SU-DHL-6 (cell line): ENCODE measurements around the gene SOCS2.

Experiments used
- H2AFZ ChIP-seq: fragments of 200-600 bp; sonication (generic); 2 replicates; pipeline ENCODE4 v1.6.1; 2014; ENCODE audit warnings: low read depth, mild to moderate bottlenecking, moderate library complexity, mixed read lengths, antibody characterized with exemption, low read length; ENCODE audit not compliant: severe bottlenecking
- H3F3A ChIP-seq: fragments of 200-600 bp; shearing (Covaris generic); 2 replicates; pipeline ENCODE4 v1.6.0; 2016; ENCODE audit warnings: antibody characterized with exemption, mild to moderate bottlenecking; ENCODE audit not compliant: insufficient read depth
- H3K27ac ChIP-seq: fragments of 200-600 bp; sonication (generic); 2 replicates; pipeline ENCODE4 v1.5.1; 2016; ENCODE audit warnings: low read depth, mild to moderate bottlenecking, low read length, moderate library complexity, mixed read lengths
- H3K27me3 ChIP-seq: fragments of 200-600 bp; sonication (generic), shearing (Covaris generic); 2 replicates; pipeline ENCODE4 v1.6.0; 2014; ENCODE audit warnings: mild to moderate bottlenecking, low read length
- H3K36me3 ChIP-seq: fragments of 200-600 bp; sonication (generic); 2 replicates; pipeline ENCODE4 v1.6.1; 2014; ENCODE audit warnings: mild to moderate bottlenecking, low read length, mixed read lengths
- H3K4me2 ChIP-seq: fragments of 300-600, 200-600 bp; shearing (Covaris generic), sonication (generic); 2 replicates; pipeline ENCODE4 v1.6.0; 2014; ENCODE audit warnings: low read length, low read depth, mild to moderate bottlenecking; ENCODE audit not compliant: poor library complexity, severe bottlenecking
- H3K4me3 ChIP-seq: fragments of 200-600 bp; sonication (generic); 2 replicates; pipeline ENCODE4 v1.5.1; 2014; ENCODE audit warnings: antibody characterized with exemption, low read length, mild to moderate bottlenecking, mixed read lengths; ENCODE audit not compliant: insufficient read depth, poor library complexity, severe bottlenecking
- H3K79me2 ChIP-seq: fragments of 200-600 bp; sonication (generic); 2 replicates; pipeline ENCODE4 v1.6.1; 2014; ENCODE audit warnings: mild to moderate bottlenecking, low read length, moderate library complexity; ENCODE audit not compliant: insufficient read depth
- H3K9ac ChIP-seq: fragments of 200-600 bp; sonication (generic); 2 replicates; pipeline ENCODE4 v1.7.0; 2014; ENCODE audit warnings: mild to moderate bottlenecking, low read length
- H3K9me2 ChIP-seq: fragments of 200-600 bp; sonication (generic); replicated peaks from 2 replicates; pipeline ENCODE4 v1.6.1; 2014; ENCODE audit warnings: low read length; ENCODE audit not compliant: insufficient read depth
- H3K9me3 ChIP-seq: fragments of 200-600 bp; sonication (generic); 2 replicates; pipeline ENCODE4 v1.6.1; 2014; ENCODE audit warnings: low read length, mixed read lengths; ENCODE audit not compliant: insufficient read depth
- H4K20me1 ChIP-seq: fragments of 200-600 bp; sonication (generic); 2 replicates; pipeline ENCODE4 v1.6.1; 2014; ENCODE audit warnings: low read depth, mild to moderate bottlenecking, antibody characterized with exemption, low read length, moderate library complexity, mixed read lengths
- CTCF ChIP-seq: fragments of 200-600 bp; sonication (generic); IDR thresholded peaks from one replicate; pipeline ENCODE4 v1.5.1; 2017; ENCODE audit warnings: antibody characterized with exemption, mild to moderate bottlenecking, low read length, moderate library complexity; ENCODE audit not compliant: insufficient read depth, poor library complexity, severe bottlenecking
- EZH2phosphoT487 ChIP-seq: fragments of 200-600 bp; sonication (generic), shearing (Covaris generic); conservative IDR thresholded peaks from 2 replicates; pipeline ENCODE4 v1.6.1; 2018; ENCODE audit warnings: mild to moderate bottlenecking, antibody characterized with exemption, low read length, moderate library complexity, mixed read lengths

The SOCS2 gene

GRCh38 chr12:93609281-93610192 is 37.1 kb downstream of the SOCS2 start:
- TF ChIP-seq CTCF = no peak
- no peak for TF ChIP-seq EZH2phosphoT487
- H3K79me2 ChIP-seq = no peaks in the 10 kb centered on the region

GRCh38 chr12:93612776-93613175 is 40.3 kb downstream of the SOCS2 start:
- H4K20me1 ChIP-seq = no peaks in the 10 kb centered on the region
- H3K27me3 ChIP-seq = no peaks in the 10 kb centered on the region
- no peaks in the 10 kb centered on the region for H3K9me3 ChIP-seq
- H3K9ac ChIP-seq = no peak overlapping the region
- no peaks in the 10 kb centered on the region for H3K9me2 ChIP-seq
- no peak overlapping the region for H2AFZ ChIP-seq
- H3K4me3 ChIP-seq = no peak overlapping the region
- no peaks in the 10 kb centered on the region for H3F3A ChIP-seq
- no peaks in the 10 kb centered on the region for H3K36me3 ChIP-seq
- no peak for TF ChIP-seq EZH2phosphoT487
- TF ChIP-seq CTCF = no peak
- H3K27ac ChIP-seq = no peak overlapping the region
- no peaks in the 10 kb centered on the region for H3K79me2 ChIP-seq
- H3K4me2 ChIP-seq = no peak overlapping the region

More at GRCh38 chr12:93609281-93610192, 37.1 kb downstream of the SOCS2 start:
- H3K9me2 ChIP-seq = no peaks in the 10 kb centered on the region
- H3K4me3 ChIP-seq = no peak overlapping the region
- no peaks in the 10 kb centered on the region for H3K9me3 ChIP-seq
- no peak overlapping the region for H3K27ac ChIP-seq
- H2AFZ ChIP-seq = no peak overlapping the region
- no peak overlapping the region for H3K4me2 ChIP-seq
- no peaks in the 10 kb centered on the region for H3F3A ChIP-seq
- H3K9ac ChIP-seq = no peak overlapping the region
- no peaks in the 10 kb centered on the region for H3K36me3 ChIP-seq
- no peaks in the 10 kb centered on the region for H3K27me3 ChIP-seq
- H4K20me1 ChIP-seq = no peaks in the 10 kb centered on the region

GRCh38 chr12:93614917-93615596 is 42.6 kb downstream of the SOCS2 start:
- H3K9ac ChIP-seq = no peak overlapping the region
- no peaks in the 10 kb centered on the region for H3F3A ChIP-seq
- no peaks in the 10 kb centered on the region for H4K20me1 ChIP-seq
- no peaks in the 10 kb centered on the region for H3K9me3 ChIP-seq
- no peaks in the 10 kb centered on the region for H3K36me3 ChIP-seq
- no peak overlapping the region for H2AFZ ChIP-seq
- no peak overlapping the region for H3K27ac ChIP-seq
- H3K4me2 ChIP-seq = no peak overlapping the region
- no peak for TF ChIP-seq EZH2phosphoT487
- no peak for TF ChIP-seq CTCF
- H3K4me3 ChIP-seq = no peak overlapping the region
- no peaks in the 10 kb centered on the region for H3K27me3 ChIP-seq
- H3K9me2 ChIP-seq = no peaks in the 10 kb centered on the region
- H3K79me2 ChIP-seq = no peaks in the 10 kb centered on the region
